Astrocyte (in vitro differentiated cells and primary cell): Measurements from ENCODE around the gene POU4F1.

ENCODE experiments used
- CTCF ChIP-seq: IDR thresholded peaks from 2 replicates; pipeline ENCODE4 v1.5.1; 2011; ENCODE audit warnings: low read depth, mild to moderate bottlenecking, inconsistent platforms, low read length, moderate library complexity; ENCODE audit not compliant: insufficient read depth
- EZH2 ChIP-seq: IDR thresholded peaks from 2 replicates; pipeline ENCODE4 v1.6.1; 2012; ENCODE audit warnings: mild to moderate bottlenecking, low read length, inconsistent platforms; ENCODE audit not compliant: insufficient read depth

- no peak for TF ChIP-seq CTCF
- TF ChIP-seq EZH2: no peak
Measured at GRCh38 chr13:78630511-78630910, 27.2 kb upstream of the POU4F1 start.
